ENCODE results near the gene CKAP5. TPM values are rescaled to one million over a fixed set of nuclear protein-coding genes. Genes with fewer than 3 reads are reported as not detected.
"Not testable (repeated sequence)": the region's sequence is repeated elsewhere in the genome, so short reads cannot be mapped to it uniquely, and the experiment has no call there.

CKAP5 gene
- total RNA-seq, 2 donors from 2014 or later, result 34.7 to 37.1 TPM

- peaks cover 6 to 10% of the 10 kb centered on the region in 2 donors for H3K4me1 ChIP-seq (ENCODE audit: control insufficient read depth in 1 of 2, low read depth in 2 of 2)
- H3K36me3 ChIP-seq, result no peaks in the 10 kb centered on the region
- H3K27ac ChIP-seq, result no peak overlapping the region
- no peak overlapping the region for H3K4me3 ChIP-seq
- no peak for DNase-seq (ENCODE audit: low spot score)
- no peaks in the 10 kb centered on the region for H3K9me3 ChIP-seq
- ATAC-seq (ENCODE audit: insufficient number of reproducible peaks, low FRiP score, low read depth), result no peak
- TF ChIP-seq CTCF (IDR thresholded peaks at IDR 0.05), result no peak
- H3K27me3 ChIP-seq (replicated peaks; ENCODE audit: insufficient read depth), result no peaks in the 10 kb centered on the region
Observed at GRCh38 chr11:46721286-46721685, 124.8 kb downstream of the CKAP5 start.

- Histone ChIP-seq H3K4me1 (ENCODE audit: control insufficient read depth in 1 of 2, low read depth in 2 of 2) (peaks cover 12 to 17% of the 10 kb centered on the region in 2 donors), H3K9me3 (no peaks in the 10 kb centered on the region), H3K27ac (no peak overlapping the region), H3K36me3 (no peaks in the 10 kb centered on the region), H3K4me3 (no peak overlapping the region), H3K27me3 (replicated peaks; ENCODE audit: insufficient read depth) (no peaks in the 10 kb centered on the region)
- ATAC-seq (ENCODE audit: insufficient number of reproducible peaks, low FRiP score, low read depth), result no peak
- no peak for TF ChIP-seq CTCF (IDR thresholded peaks at IDR 0.05)
- DNase-seq (ENCODE audit: low spot score), result no peak
Observed at GRCh38 chr11:46719543-46720218, 126.4 kb downstream of the CKAP5 start.

- peaks cover 12 to 20% of the 10 kb centered on the region in 2 donors for H3K4me1 ChIP-seq (ENCODE audit: control insufficient read depth in 1 of 2, low read depth in 2 of 2)
- H3K36me3 ChIP-seq, result no peaks in the 10 kb centered on the region
- no peaks in the 10 kb centered on the region for H3K27me3 ChIP-seq (replicated peaks; ENCODE audit: insufficient read depth)
- ATAC-seq (ENCODE audit: insufficient number of reproducible peaks, low FRiP score, low read depth) (no peak), DNase-seq (ENCODE audit: low spot score) (no peak)
- no peaks in the 10 kb centered on the region for H3K9me3 ChIP-seq
- H3K4me3 ChIP-seq, result no peak within 1 kb of the TSS
- no peak within 1 kb of the TSS for H3K27ac ChIP-seq
- TF ChIP-seq CTCF (IDR thresholded peaks at IDR 0.05), result no peak
Observed at GRCh38 chr11:46719048-46719542, 127.0 kb downstream of the CKAP5 start, which contains the start of gene F2. TSS of gene F2 (plus strand) at chr11:46719213. CDS start at chr11:46719236, 23 bp downstream.

- Histone ChIP-seq H3K4me1 (ENCODE audit: control insufficient read depth in 1 of 2, low read depth in 2 of 2) (peaks cover 17 to 27% of the 10 kb centered on the region in 2 donors), H3K27me3 (replicated peaks; ENCODE audit: insufficient read depth) (no peaks in the 10 kb centered on the region), H3K36me3 (no peaks in the 10 kb centered on the region), H3K9me3 (no peaks in the 10 kb centered on the region), H3K27ac (no peak overlapping the region), H3K4me3 (no peak overlapping the region)
- no peak for ATAC-seq (ENCODE audit: insufficient number of reproducible peaks, low FRiP score, low read depth)
- TF ChIP-seq CTCF (IDR thresholded peaks at IDR 0.05), result no peak
- no peak for DNase-seq (ENCODE audit: low spot score)
Observed at GRCh38 chr11:46718155-46719019, 127.7 kb downstream of the CKAP5 start.

- peaks cover 23 to 33% of the 10 kb centered on the region in 2 donors for H3K4me1 ChIP-seq (ENCODE audit: control insufficient read depth in 1 of 2, low read depth in 2 of 2)
- not testable (repeated sequence) for H3K27me3 ChIP-seq (replicated peaks; ENCODE audit: insufficient read depth); H3K4me3 ChIP-seq; DNase-seq (ENCODE audit: low spot score); H3K9me3 ChIP-seq; H3K27ac ChIP-seq; H3K36me3 ChIP-seq; ATAC-seq (ENCODE audit: insufficient number of reproducible peaks, low FRiP score, low read depth)
Observed at GRCh38 chr11:46717825-46718154, 128.3 kb downstream of the CKAP5 start.
